Activated CD4-positive, alpha-beta T cell treated with anti-CD3 and anti-CD28 coated beads for 36 hours (primary cell): Measurements from ENCODE around the gene PLIN4. TPM values are rescaled to one million over a fixed set of nuclear protein-coding genes. Genes with fewer than 3 reads are reported as not detected.

Experiments used
- ATAC-seq: fragments of 200-7000 bp; cut with Tn5 transposase; one replicate; pipeline ENCODE4 v1.10.0; 2021; ENCODE audit warnings: mild to moderate bottlenecking, moderate library complexity
- CTCF ChIA-PET: fragments of 350-600 bp; sonication (Branson Sonifier 250); formaldehyde crosslinking; loops from one replicate; lab custom pipeline; 2021; ENCODE audit warnings: antibody characterized with exemption; lab: Charles Lee
- POLR2A ChIA-PET: fragments of 350-600 bp; sonication (Branson Sonifier 250); formaldehyde crosslinking; loops from one replicate; lab custom pipeline; 2021; ENCODE audit warnings: antibody characterized with exemption, inconsistent platforms; lab: Charles Lee
- DNase-seq: peaks from one replicate; pipeline ENCODE4 v3.0.0-alpha.2; 2020
- H3K27ac Mint-ChIP-seq: one replicate; pipeline ENCODE4 v1.8.0; 2021; ENCODE audit warnings: mixed read lengths
- H3K27me3 Mint-ChIP-seq: one replicate; pipeline ENCODE4 v1.8.0; 2021; ENCODE audit warnings: mixed read lengths
- H3K36me3 Mint-ChIP-seq: one replicate; pipeline ENCODE4 v1.8.0; 2021; ENCODE audit warnings: low read depth, mixed read lengths
- H3K4me1 Mint-ChIP-seq: one replicate; pipeline ENCODE4 v1.8.0; 2021; ENCODE audit warnings: mixed read lengths
- H3K4me3 Mint-ChIP-seq: one replicate; pipeline ENCODE4 v1.8.0; 2021; ENCODE audit warnings: mild to moderate bottlenecking, moderate library complexity, mixed read lengths
- H3K9me3 Mint-ChIP-seq: one replicate; pipeline ENCODE4 v1.8.0; 2021; ENCODE audit warnings: low read depth, mixed read lengths
- intact Hi-C, 2 experiments: fragments of 100-400 bp; cut with DNase I in 1 of 2; cut with micrococcal nuclease in 1 of 2; formaldehyde crosslinking; loops; one replicate each; pipeline versions ENCODE4 v1.14.2 to v1.15.1; 2022 to 2024; cut with DNase I, micrococcal nuclease
- total RNA-seq, 2 experiments: library from RNA; stranded (reverse); gene quantifications; one replicate each; pipeline ENCODE4 v1.2.3, GENCODE V29; 2021

The PLIN4 gene
- total RNA-seq, 2 experiments from 2014 or later = not detected

DNA sequence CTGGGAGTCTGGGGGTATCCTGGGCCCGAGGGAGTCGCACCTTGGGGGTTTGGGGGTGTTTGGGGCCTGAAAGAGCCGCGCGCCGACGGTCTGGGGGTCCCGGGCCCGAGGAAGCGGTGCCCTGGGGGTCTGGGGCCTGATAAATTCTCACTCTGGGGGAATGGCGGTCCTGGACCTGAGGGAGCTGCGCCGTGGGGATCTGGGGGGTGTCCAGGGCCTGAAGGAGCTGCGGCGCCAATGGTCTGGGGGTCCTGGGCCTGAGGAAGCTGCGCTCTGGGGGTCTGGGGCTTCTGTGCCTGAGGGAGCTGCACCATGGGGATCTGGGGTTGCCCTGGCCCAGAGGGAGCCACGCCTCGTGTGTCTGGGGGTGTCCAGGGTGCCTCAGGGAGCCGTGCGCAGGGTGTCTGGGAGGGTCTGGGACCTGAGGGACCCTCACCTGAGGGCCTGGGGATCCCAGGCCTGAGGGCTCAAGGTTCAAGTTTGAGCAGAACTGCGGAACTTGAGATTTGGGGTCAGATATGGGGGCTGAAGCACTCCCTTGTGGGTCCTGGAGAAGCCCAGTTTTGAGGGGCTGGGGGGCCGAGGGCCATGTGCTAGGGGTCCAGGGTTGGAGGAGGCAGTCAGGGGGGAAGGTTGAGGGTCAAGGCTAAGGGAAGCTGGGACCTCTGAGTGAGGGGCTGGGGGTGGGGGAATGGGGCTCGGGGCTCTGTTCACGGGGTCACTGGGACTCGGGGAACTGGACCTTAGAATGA lies 45.1 kb downstream of the PLIN4 start:
- H3K36me3 Mint-ChIP-seq = peaks cover 6% of the 10 kb centered on the region
- H3K9me3 Mint-ChIP-seq = no peaks in the 10 kb centered on the region
- DNase-seq (no peak), ATAC-seq (no peak)
- H3K4me3 Mint-ChIP-seq = no peak overlapping the region
- POLR2A ChIA-PET = interaction anchor here (0.7 kb wide), 1 partner anchor 1044 kb away, joined by 4 read pairs; no protein-coding TSS in a partner anchor
- H3K4me1 Mint-ChIP-seq = peaks cover 21% of the 10 kb centered on the region
- no peaks in the 10 kb centered on the region for H3K27me3 Mint-ChIP-seq
- no peak overlapping the region for H3K27ac Mint-ChIP-seq
- CTCF ChIA-PET = interaction anchor here (1.4 kb wide), 1 partner anchor 13 kb away, joined by 4 read pairs; no protein-coding TSS in a partner anchor
- intact Hi-C loops = loop anchor here (5.0 kb wide), 6 partner anchors 164 to 1209 kb away; partner anchors contain the start of genes CACTIN (in 1 of the 2), FZR1 (in 1 of the 2), HSD11B1L (in 1 of the 2) and MICOS13 (in 1 of the 2)

DNA sequence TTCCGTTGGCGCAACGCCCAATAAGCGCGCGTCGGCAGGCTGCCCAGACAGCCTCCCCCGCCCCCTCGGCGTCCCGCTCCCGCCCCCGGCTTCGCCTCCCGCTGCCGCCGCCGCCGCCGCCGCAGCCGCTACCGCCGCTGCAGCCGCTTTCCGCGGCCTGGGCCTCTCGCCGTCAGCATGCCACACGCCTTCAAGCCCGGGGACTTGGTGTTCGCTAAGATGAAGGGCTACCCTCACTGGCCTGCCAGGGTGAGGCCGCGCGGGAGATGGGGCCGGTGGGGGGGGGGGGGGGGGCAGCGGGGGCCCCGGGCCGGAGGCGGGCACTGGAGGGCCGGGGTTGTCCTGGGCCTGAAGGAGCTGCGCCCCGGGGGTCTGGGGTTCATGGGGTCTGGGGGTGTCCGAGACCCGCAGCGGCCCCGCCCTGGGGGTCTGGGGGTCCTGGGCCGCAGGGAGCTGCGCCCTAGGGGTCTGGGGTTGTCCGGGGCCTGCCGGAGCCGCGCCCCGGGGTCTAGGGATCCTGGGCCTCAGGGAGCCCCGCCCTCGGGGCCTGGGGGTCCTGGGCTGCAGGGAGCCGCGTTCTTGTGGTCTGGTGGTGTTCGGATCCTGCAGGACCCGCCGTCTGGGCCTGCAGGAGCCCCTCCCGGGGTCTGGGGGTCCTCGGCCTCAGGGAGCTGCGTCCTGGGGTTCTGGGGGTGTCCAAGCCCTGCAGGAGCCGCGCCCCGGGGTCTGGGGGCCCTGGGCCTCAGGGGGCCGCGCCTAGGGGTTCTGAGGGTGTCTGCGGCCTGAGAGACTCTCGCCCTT lies 45.9 kb downstream of the PLIN4 start, which contains the start of gene HDGFL2:
Gene HDGFL2, plus strand, starts transcription at position 124 of the 801 bp plus-strand sequence. Its CDS starts 54 bp downstream, at position 178.
- intact Hi-C loops = loop anchor here (1.0 to 5.0 kb wide), 12 partner anchors 130 to 1210 kb away; partner anchors contain the start of genes TNFAIP8L1 (in 2 of the 2), CACTIN (in 1 of the 2), FEM1A (in 1 of the 2) and FZR1 (in 1 of the 2)
- peaks cover 21% of the 10 kb centered on the region for H3K4me1 Mint-ChIP-seq
- ATAC-seq = no peak
- CTCF ChIA-PET = interaction anchor here (1.4 to 2.0 kb wide), 2 partner anchors 15 to 206 kb away, joined by 4 to 11 read pairs; partner anchors contain the start of gene UBXN6
- H3K27me3 Mint-ChIP-seq = no peaks in the 10 kb centered on the region
- no peak within 1 kb of the TSS for H3K4me3 Mint-ChIP-seq
- H3K9me3 Mint-ChIP-seq = no peaks in the 10 kb centered on the region
- POLR2A ChIA-PET = interaction anchor here (1.0 to 1.3 kb wide), 4 partner anchors 8 to 226 kb away, joined by 3 to 9 read pairs (median 4); partner anchors contain the start of gene YJU2
- peaks cover 6% of the 10 kb centered on the region for H3K36me3 Mint-ChIP-seq
- no peak for DNase-seq
- no peak within 1 kb of the TSS for H3K27ac Mint-ChIP-seq

DNA sequence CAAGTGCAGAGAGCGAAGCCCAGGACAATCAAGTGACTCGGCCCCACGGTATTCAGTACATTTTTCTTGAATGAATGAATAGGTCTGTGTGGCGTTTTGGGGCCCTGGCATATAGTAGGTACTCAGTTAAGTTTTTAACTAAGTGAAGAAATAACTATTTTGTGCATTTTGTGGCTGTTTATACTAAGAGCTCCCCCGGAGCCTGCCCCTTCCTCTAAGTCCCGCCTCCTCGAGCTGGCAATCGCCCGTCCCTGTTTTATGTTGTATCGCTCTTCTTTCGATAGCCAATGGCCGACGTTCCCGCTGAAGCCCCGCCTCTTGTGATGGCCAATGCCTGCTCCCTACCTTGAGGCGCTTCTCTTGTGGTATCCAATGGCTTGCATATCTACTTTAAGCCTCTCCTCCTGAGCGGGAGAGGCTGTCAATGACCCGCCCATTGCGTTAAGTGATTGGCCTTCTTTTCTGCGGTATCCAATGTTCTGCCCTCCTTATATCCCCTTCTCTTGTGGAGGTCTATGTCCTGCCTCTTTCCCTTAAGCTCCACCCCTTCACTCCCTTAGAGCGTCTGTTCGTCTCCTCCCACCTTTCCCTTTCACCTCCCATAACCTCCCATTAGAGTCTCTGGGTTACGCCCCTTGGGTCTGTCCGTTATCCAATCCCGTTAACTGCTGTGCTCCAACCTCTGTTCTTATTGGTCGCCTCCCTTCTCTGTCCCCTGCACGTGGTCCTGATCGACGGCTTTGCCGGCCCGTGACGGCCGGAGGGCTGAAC lies 46.7 kb downstream of the PLIN4 start:
- POLR2A ChIA-PET = interaction anchor here (0.6 to 1.5 kb wide), 11 partner anchors 9 to 355 kb away, joined by 3 to 17 read pairs (median 4); partner anchors contain the start of genes PLIN5 and YJU2
- ATAC-seq (peak; percentile 90), DNase-seq (peak; percentile 98)
- H3K36me3 Mint-ChIP-seq = peaks cover 3% of the 10 kb centered on the region
- CTCF ChIA-PET = interaction anchor here (0.7 to 2.0 kb wide), 6 partner anchors 14 to 319 kb away, joined by 3 to 11 read pairs (median 4); partner anchors contain the start of genes DPP9 and UBXN6
- H3K27ac Mint-ChIP-seq = no peak overlapping the region
- H3K27me3 Mint-ChIP-seq = no peaks in the 10 kb centered on the region
- H3K9me3 Mint-ChIP-seq = no peaks in the 10 kb centered on the region
- intact Hi-C loops = loop anchor here (1.0 to 5.0 kb wide), 22 partner anchors 14 to 1211 kb away; partner anchors contain the start of genes TNFAIP8L1 (in 2 of the 2), UBXN6 (in 2 of the 2), ANKRD24 (in 1 of the 2) and APBA3 (in 1 of the 2)
- H3K4me1 Mint-ChIP-seq = peaks cover 21% of the 10 kb centered on the region
- no peak overlapping the region for H3K4me3 Mint-ChIP-seq

DNA sequence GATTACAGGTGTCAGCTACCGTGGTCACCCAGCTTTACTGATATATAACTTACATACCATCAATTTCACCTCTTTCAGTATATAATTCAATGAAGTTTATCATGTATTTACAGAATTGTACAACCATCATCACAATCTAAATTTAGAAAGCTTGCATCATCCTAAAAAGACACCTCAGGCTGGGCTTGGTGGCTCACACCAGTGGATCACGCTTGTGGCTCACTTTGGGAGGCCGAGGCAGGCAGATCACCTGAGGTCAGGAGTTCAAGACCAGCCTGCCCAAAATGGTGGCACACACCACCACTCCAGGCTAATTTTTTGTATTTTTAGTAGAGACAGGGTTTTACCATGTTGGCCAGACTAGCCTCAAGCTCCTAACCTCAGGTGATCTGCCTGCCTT lies 50.5 kb downstream of the PLIN4 start:
- Mint-ChIP-seq H3K4me1 (peaks cover 4% of the 10 kb centered on the region), H3K27me3 (no peaks in the 10 kb centered on the region), H3K27ac (no peak overlapping the region), H3K4me3 (no peak overlapping the region), H3K36me3 (no peaks in the 10 kb centered on the region), H3K9me3 (no peaks in the 10 kb centered on the region)
- DNase-seq (peak; percentile 15), ATAC-seq (no peak)
- intact Hi-C loops = no loop called here
- CTCF ChIA-PET = interaction anchor here (1.0 kb wide), 1 partner anchor 115 kb away, joined by 3 read pairs; no protein-coding TSS in a partner anchor
- POLR2A ChIA-PET = no interaction called here

DNA sequence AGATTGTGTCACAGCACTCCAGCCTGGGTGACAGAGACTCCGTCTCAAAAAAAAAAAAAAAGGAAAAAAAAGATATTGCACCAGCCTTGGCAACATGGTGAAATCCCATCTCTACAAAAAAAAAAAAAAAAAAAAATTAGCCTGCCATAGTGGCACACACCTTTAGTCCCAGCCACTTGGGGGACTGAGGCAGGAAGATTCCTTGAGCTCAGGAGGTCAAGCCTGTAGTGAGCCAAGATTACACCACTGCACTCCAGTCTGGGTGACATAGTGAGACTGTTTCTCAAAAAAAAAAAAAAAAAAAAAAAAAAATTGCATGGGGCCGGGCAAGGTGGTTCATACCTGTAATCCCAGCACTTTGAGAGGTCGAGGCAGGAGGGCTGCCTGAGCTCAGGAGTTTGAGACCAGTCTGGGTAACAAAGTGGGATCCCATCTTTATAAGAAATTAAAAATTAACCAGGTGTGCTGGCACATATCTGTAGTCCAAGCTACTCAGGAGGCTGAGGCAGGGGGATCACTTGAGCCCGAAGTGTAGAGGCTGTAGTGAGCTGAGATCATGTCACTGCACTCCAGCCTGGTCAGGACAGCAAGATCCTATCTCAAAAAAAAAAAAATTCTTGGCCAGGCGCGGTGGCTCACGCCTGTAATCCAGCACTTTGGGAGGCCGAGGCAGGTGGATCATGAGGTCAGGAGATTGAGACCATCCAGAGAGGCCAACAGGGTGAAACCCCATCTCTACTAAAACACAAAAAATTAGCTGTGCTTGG lies 53.3 kb downstream of the PLIN4 start:
- POLR2A ChIA-PET = interaction anchor here (0.6 to 0.8 kb wide), 3 partner anchors 11 to 171 kb away, joined by 4 to 6 read pairs (median 5); no protein-coding TSS in a partner anchor
- no peak for ATAC-seq
- Mint-ChIP-seq H3K4me3 (no peak overlapping the region), H3K36me3 (no peaks in the 10 kb centered on the region), H3K4me1 (no peaks in the 10 kb centered on the region), H3K27ac (no peak overlapping the region), H3K27me3 (no peaks in the 10 kb centered on the region), H3K9me3 (no peaks in the 10 kb centered on the region)
- CTCF ChIA-PET = interaction anchor here (0.7 kb wide), 1 partner anchor 496 kb away, joined by 3 read pairs; no protein-coding TSS in a partner anchor
- intact Hi-C loops = no loop called here
- no peak for DNase-seq

DNA sequence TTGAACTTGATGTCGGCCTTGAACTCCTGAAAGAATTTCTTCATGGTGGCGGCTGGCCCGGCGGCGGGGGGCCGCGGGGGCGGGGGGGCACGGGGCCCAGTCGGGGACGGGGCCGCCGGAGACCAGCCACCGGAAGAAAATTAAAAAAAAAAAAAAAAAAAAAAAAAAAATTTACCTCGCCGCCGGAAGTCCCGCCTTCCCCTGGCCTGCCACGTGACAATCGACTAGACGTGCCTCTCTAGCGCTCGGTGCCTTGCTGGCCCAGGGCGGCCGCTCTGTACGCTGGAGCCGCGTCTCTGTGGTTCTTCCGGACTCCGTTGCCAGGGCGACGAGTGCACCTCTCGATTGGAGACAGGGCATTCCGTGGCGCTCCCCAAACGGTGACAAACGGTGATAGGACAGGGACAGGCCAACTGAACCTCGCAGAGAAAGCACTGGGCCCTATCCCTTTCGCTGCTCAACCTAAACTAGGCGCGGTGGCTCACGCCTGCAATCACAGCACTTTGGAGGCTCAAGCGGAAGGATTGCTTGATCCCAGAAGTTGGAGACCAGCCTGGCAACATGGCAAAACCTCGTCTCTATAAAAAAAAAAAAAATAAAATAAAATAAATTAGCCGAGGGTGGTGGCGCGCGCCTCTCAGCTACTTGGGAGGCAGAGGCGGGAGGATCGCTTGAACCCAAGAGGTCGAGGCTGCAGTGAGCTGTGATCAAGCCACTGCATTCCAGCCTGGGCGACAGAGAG lies 60.5 kb downstream of the PLIN4 start, which contains the start of gene UBXN6:
Gene UBXN6, minus strand, starts transcription at position 141 of the 742 bp plus-strand sequence. Its CDS starts 97 bp downstream, at position 44.
- Mint-ChIP-seq H3K9me3 (no peaks in the 10 kb centered on the region), H3K27ac (peak within 1 kb of the TSS; percentile 86), H3K4me3 (peak within 1 kb of the TSS; percentile 86), H3K36me3 (no peaks in the 10 kb centered on the region), H3K4me1 (peaks cover 19% of the 10 kb centered on the region), H3K27me3 (no peaks in the 10 kb centered on the region)
- ATAC-seq (peak; percentile 93), DNase-seq (peak; percentile 99)
- intact Hi-C loops = loop anchor here (1.0 to 5.0 kb wide), 12 partner anchors 13 to 953 kb away; partner anchors contain the start of genes CHAF1A (in 2 of the 2), DPP9 (in 1 of the 2), FEM1A (in 1 of the 2) and MPND (in 1 of the 2)
- ChIA-PET POLR2A (interaction anchor here (0.6 to 1.0 kb wide), 4 partner anchors 15 to 499 kb away, joined by 3 to 4 read pairs (median 3); no protein-coding TSS in a partner anchor), CTCF (interaction anchor here (0.6 to 2.3 kb wide), 2 partner anchors 14 to 317 kb away, joined by 4 to 11 read pairs; partner anchors contain the start of gene HDGFL2)

DNA sequence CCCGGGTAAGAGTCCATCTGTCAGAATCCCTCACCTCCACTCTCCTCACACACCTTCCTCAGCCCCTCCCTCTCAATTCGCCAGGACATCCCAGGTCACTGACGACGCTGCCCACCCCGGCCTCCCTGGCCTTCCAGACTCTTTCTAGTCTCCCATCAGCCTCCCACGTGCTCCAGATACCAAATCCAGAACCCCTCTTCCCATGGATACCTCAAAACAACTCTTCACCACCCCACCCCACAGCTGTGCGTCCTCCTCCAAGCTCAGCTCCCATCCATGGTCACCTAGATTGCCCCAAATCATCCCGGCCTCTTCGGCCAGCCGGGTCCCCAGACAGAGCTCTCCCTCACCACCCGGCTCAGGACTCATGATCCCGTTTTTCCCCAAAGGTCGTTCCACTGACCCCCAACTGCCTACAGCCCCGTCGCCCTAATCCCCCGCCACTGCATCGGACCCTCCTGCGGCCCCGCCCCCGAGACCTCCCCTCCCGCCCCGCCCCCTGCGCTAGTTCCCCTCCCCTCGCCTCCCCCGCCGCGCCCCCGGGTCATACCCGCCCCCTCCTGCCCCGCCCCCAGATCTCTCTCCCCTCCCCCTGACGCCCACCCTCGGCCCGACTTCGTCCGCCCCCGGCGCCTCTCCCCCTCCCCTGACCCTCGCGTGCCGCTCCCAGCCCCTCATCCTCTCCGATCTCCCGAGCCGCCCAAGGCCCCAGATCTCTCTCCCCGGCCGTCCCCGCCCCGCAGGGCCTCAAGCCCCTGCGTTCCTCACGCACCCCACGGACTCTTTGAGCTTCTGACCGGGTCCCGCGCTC lies 61.2 kb downstream of the PLIN4 start:
- ATAC-seq (peak; percentile 13), DNase-seq (peak; percentile 66)
- Mint-ChIP-seq H3K27me3 (no peaks in the 10 kb centered on the region), H3K9me3 (no peaks in the 10 kb centered on the region), H3K4me1 (peaks cover 19% of the 10 kb centered on the region), H3K27ac (peak overlapping the region; percentile 86), H3K4me3 (peak overlapping the region; percentile 86), H3K36me3 (no peaks in the 10 kb centered on the region)
- intact Hi-C loops = loop anchor here (1.0 to 5.0 kb wide), 12 partner anchors 14 to 952 kb away; partner anchors contain the start of genes CHAF1A (in 2 of the 2), DPP9 (in 1 of the 2), FEM1A (in 1 of the 2) and MPND (in 1 of the 2)
- ChIA-PET POLR2A (interaction anchor here (0.6 to 1.2 kb wide), 3 partner anchors 14 to 27 kb away, joined by 3 to 17 read pairs (median 4); no protein-coding TSS in a partner anchor), CTCF (interaction anchor here (0.6 to 2.3 kb wide), 4 partner anchors 14 to 469 kb away, joined by 3 to 11 read pairs (median 4); partner anchors contain the start of genes HDGFL2, PLIN5 and SH3GL1)

DNA sequence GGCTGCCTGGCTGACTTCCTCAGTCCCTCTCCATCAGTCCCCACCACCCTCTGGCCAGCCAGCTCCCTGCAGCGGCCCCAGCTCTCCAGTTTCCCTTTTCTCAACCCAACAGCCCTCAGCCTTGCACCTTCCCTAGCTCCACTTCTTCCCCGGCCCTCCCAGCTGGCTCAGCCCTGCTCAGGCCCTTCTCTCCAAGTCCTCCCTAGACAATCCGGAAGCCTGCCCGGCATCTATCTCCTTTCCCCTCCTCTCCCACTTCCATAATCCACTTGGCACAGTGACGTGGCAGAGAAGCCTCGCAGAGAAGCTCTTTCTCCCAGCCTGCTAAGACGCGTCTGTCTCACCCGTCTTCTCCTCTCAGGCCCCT lies 61.8 kb downstream of the PLIN4 start:
- H3K27ac Mint-ChIP-seq = peak overlapping the region; percentile 86
- ATAC-seq (no peak), DNase-seq (no peak)
- peak overlapping the region; percentile 86 for H3K4me3 Mint-ChIP-seq
- ChIA-PET CTCF (interaction anchor here (0.6 to 2.3 kb wide), 4 partner anchors 15 to 469 kb away, joined by 3 to 11 read pairs (median 4); partner anchors contain the start of genes HDGFL2, PLIN5 and SH3GL1), POLR2A (interaction anchor here (1.0 to 1.2 kb wide), 2 partner anchors 13 to 15 kb away, joined by 3 to 17 read pairs; no protein-coding TSS in a partner anchor)
- no peaks in the 10 kb centered on the region for H3K36me3 Mint-ChIP-seq
- no peaks in the 10 kb centered on the region for H3K27me3 Mint-ChIP-seq
- H3K4me1 Mint-ChIP-seq = peaks cover 19% of the 10 kb centered on the region
- no peaks in the 10 kb centered on the region for H3K9me3 Mint-ChIP-seq
- intact Hi-C loops = loop anchor here in 1 of 2 experiments (2.0 to 5.0 kb wide), 3 partner anchors 68 to 952 kb away; partner anchors contain the start of gene TNFAIP8L1
